ENCODE measurements around the gene BFSP1.

BFSP1 gene

DNA sequence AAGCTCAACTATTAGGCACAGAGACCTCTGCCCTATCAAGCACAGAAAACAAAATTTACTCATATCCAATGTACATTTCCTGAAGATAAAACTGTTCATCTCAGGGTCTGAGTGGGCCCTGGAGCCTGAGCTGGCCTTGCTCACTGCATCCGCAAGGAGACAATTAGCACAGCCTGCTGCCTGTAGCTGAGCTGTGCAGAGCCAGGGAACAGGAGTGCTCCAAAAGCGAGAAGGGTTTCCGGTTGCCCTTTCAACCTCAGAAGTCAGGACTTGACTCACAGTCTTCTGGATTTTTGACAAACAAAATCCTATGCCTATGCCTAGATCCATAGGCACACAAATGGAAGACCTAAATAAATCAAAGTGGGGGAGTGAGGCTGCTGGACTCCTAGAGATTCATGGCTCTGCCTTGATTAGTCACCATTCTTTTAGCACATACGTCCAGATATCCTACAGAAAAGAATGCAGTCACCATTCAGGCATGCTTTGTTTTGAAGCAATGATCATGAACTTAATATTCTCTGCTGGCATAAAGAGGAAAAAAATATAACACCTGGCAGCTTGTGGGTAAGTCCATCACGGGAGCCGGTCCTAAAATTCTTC, 73.5 kb downstream of the BFSP1 start:
- TF ChIP-seq, protein P1, sequence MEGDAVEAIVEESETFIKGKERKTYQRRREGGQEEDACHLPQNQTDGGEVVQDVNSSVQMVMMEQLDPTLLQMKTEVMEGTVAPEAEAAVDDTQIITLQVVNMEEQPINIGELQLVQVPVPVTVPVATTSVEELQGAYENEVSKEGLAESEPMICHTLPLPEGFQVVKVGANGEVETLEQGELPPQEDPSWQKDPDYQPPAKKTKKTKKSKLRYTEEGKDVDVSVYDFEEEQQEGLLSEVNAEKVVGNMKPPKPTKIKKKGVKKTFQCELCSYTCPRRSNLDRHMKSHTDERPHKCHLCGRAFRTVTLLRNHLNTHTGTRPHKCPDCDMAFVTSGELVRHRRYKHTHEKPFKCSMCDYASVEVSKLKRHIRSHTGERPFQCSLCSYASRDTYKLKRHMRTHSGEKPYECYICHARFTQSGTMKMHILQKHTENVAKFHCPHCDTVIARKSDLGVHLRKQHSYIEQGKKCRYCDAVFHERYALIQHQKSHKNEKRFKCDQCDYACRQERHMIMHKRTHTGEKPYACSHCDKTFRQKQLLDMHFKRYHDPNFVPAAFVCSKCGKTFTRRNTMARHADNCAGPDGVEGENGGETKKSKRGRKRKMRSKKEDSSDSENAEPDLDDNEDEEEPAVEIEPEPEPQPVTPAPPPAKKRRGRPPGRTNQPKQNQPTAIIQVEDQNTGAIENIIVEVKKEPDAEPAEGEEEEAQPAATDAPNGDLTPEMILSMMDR (IDR thresholded peaks at IDR 0.05; ENCODE audit: unreplicated experiment in 3 of 3) = no peak
- Mint-ChIP-seq H3K9me3 (peaks cover 5% of the 10 kb centered on the region), H3K27me3 (ENCODE audit: low read depth) (no peaks in the 10 kb centered on the region), H3K27ac (no peak overlapping the region), H3K36me3 (ENCODE audit: low read depth) (no peaks in the 10 kb centered on the region), H3K4me3 (no peak overlapping the region), H3K4me1 (peaks cover 7% of the 10 kb centered on the region)

- no peaks in the 10 kb centered on the region for H3K36me3 Mint-ChIP-seq (ENCODE audit: low read depth)
- peaks cover 7% of the 10 kb centered on the region for H3K4me1 Mint-ChIP-seq
- no peak overlapping the region for H3K27ac Mint-ChIP-seq
- peaks cover 5% of the 10 kb centered on the region for H3K9me3 Mint-ChIP-seq
- H3K27me3 Mint-ChIP-seq (ENCODE audit: low read depth) = peaks cover 3% of the 10 kb centered on the region
- TF ChIP-seq, protein P1 (IDR thresholded peaks at IDR 0.05; ENCODE audit: unreplicated experiment in 3 of 3) = no peak
- no peak overlapping the region for H3K4me3 Mint-ChIP-seq
Observed at GRCh38 chr20:17457079-17457478, 74.1 kb downstream of the BFSP1 start.

GRCh38 chr20:17456279-17456678, 74.9 kb downstream of the BFSP1 start:
- Mint-ChIP-seq H3K4me1 (peaks cover 7% of the 10 kb centered on the region), H3K36me3 (ENCODE audit: low read depth) (no peaks in the 10 kb centered on the region), H3K27ac (no peak overlapping the region), H3K9me3 (peaks cover 5% of the 10 kb centered on the region), H3K4me3 (no peak overlapping the region), H3K27me3 (ENCODE audit: low read depth) (peaks cover 3% of the 10 kb centered on the region)
- TF ChIP-seq, protein P1 (IDR thresholded peaks at IDR 0.05; ENCODE audit: unreplicated experiment in 3 of 3) = no peak

GRCh38 chr20:17453592-17453991, 77.6 kb downstream of the BFSP1 start:
- Mint-ChIP-seq H3K36me3 (ENCODE audit: low read depth) (no peaks in the 10 kb centered on the region), H3K9me3 (peaks cover 7% of the 10 kb centered on the region), H3K4me3 (no peak overlapping the region), H3K4me1 (peaks cover 7% of the 10 kb centered on the region), H3K27me3 (ENCODE audit: low read depth) (peaks cover 7% of the 10 kb centered on the region), H3K27ac (no peak overlapping the region)
- TF ChIP-seq, protein P1 (IDR thresholded peaks at IDR 0.05; ENCODE audit: unreplicated experiment in 3 of 3) = no peak

GRCh38 chr20:17452441-17452840, 78.7 kb downstream of the BFSP1 start:
- Mint-ChIP-seq H3K9me3 (peaks cover 7% of the 10 kb centered on the region), H3K4me3 (no peak overlapping the region), H3K27me3 (ENCODE audit: low read depth) (peaks cover 7% of the 10 kb centered on the region), H3K36me3 (ENCODE audit: low read depth) (no peaks in the 10 kb centered on the region), H3K27ac (no peak overlapping the region), H3K4me1 (peaks cover 7% of the 10 kb centered on the region)
- TF ChIP-seq, protein P1 (IDR thresholded peaks at IDR 0.05; ENCODE audit: unreplicated experiment in 3 of 3) = no peak

- no peaks in the 10 kb centered on the region for H3K36me3 Mint-ChIP-seq (ENCODE audit: low read depth)
- TF ChIP-seq, protein P1 (IDR thresholded peaks at IDR 0.05; ENCODE audit: unreplicated experiment in 3 of 3) = no peak
- peaks cover 4% of the 10 kb centered on the region for H3K9me3 Mint-ChIP-seq
- peaks cover 20% of the 10 kb centered on the region for H3K4me1 Mint-ChIP-seq
- H3K4me3 Mint-ChIP-seq = no peak overlapping the region
- no peak overlapping the region for H3K27ac Mint-ChIP-seq
- H3K27me3 Mint-ChIP-seq (ENCODE audit: low read depth) = peaks cover 7% of the 10 kb centered on the region
Observed at GRCh38 chr20:17449031-17449430, 82.1 kb downstream of the BFSP1 start.

Measured in nephron (organoid).